Prostate gland (tissue), 2 donors: ENCODE measurements around the gene HS1BP3. TPM values are rescaled to one million over a fixed set of nuclear protein-coding genes. Genes with fewer than 3 reads are reported as not detected.
A peak's percentile ranks its signal among the peaks of the same experiment; 100 is the strongest.

Source experiments
- DNase-seq: peaks from one replicate; pipeline ENCODE4 v3.0.0-alpha.2; 2019; ENCODE audit warnings: low spot score
- H3K27ac ChIP-seq, 2 donors: fragments of 200-600 bp; sonication (generic); 2 replicates each; pipeline ENCODE4 v1.5.1; 2017 to 2019
- H3K27me3 ChIP-seq: fragments of 200-600 bp; sonication (generic); replicated peaks from 2 replicates; pipeline ENCODE4 v1.5.1; 2019; ENCODE audit not compliant: insufficient read depth
- H3K36me3 ChIP-seq, 2 donors: fragments of 200-600 bp; sonication (generic); 1 replicate in 1 of 2; 2 replicates in 1 of 2; pipeline versions ENCODE4 v1.5.1 to v1.8.1; 2017 to 2019
- H3K4me1 ChIP-seq: fragments of 200-600 bp; sonication (generic); replicated peaks from 2 replicates; pipeline ENCODE4 v1.5.1; 2019
- H3K4me3 ChIP-seq, 2 donors: fragments of 200-600 bp; sonication (generic); 2 replicates each; pipeline ENCODE4 v1.5.1; 2017 to 2019
- H3K9me3 ChIP-seq: fragments of 200-600 bp; sonication (generic); 2 replicates; pipeline ENCODE4 v1.5.1; 2017
- POLR2A ChIP-seq: fragments of 450-650 bp; IDR thresholded peaks from one replicate; pipeline ENCODE4 v1.6.1; 2016; ENCODE audit warnings: antibody characterized with exemption, mild to moderate bottlenecking
- POLR2AphosphoS5 ChIP-seq: sonication (generic); formaldehyde crosslinking; IDR thresholded peaks from one replicate; pipeline ENCODE4 v1.6.1; 2017; ENCODE audit warnings: antibody characterized with exemption
- WGBS: methylation state at CpG from one replicate; pipeline ENCODE4 v1.1.5; 2018; 5-methylcytosine and 5-hydroxymethylcytosine counted together
- intact Hi-C: fragments of 100-400 bp; cut with DNase I; formaldehyde crosslinking; loops from one replicate; pipeline ENCODE4 v1.14.2; 2022
- total RNA-seq, 2 donors: library from RNA; depleted of rRNA; stranded (reverse); fragments of >200 nt; gene quantifications; one replicate each; pipeline ENCODE4 v1.1.0, GENCODE V29; 2016
- TF ChIP-seq, protein P1 (sequence below), 4 experiments: fragments of 200-600 bp in 2 of 4; fragments of 450-650 bp in 2 of 4; sonication (generic) in 2 of 4; IDR thresholded peaks; 1 replicate in 3 of 4; 2 replicates in 1 of 4; pipeline ENCODE4 v1.5.1; 2016 to 2019; ENCODE audit warnings: antibody characterized with exemption in 4 of 4, mild to moderate bottlenecking in 2 of 4, moderate library complexity in 2 of 4

Gene HS1BP3
- total RNA-seq, 2 donors from 2014 or later = 29.9 to 39.4 TPM

DNA sequence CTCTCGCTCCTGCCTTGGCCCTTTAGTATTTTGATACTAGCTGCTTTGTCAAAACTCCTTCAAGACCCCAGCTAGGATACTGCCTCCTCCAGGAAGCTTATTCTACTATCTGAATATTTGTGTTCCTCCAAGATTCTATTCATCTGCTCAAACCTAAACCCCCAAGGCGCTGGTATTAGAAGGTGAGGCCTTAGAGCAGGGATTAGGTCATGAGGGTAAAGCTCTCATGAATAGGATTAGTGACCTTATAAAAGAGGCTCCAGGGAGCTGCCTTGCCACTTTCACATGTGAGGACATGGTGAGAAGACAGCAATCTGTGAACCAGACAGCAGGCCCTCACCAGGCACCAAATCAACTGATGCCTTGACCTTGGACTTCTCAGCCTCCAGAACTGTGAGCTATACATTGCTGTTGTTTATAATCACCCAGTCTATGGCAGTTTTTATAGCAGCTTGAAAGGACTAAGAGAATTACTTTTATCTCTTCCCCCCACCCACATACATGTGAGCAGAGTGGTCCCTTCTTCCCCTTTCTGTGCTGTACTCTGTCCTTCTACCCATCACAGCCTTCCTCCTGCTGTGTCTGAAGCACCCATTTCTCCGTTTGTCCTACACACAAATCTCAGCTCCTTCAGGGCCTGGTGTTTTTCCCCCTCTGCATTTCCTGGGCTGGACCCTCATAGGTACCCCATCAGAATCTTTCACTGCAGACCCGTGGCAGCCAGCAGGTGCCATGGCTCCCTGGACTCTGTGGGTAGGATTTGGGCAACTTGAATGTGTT is 54.5 kb downstream of the HS1BP3 start:
- H3K36me3 ChIP-seq = no peaks in the 10 kb centered on the region
- peak overlapping the region; percentile 61 to 65 for H3K27ac ChIP-seq
- H3K27me3 ChIP-seq = no peaks in the 10 kb centered on the region
- no peak overlapping the region for H3K4me3 ChIP-seq
- intact Hi-C loops = no loop called here
- H3K9me3 ChIP-seq = no peaks in the 10 kb centered on the region
- TF ChIP-seq POLR2A (no peak), POLR2AphosphoS5 (no peak)
- TF ChIP-seq, protein P1, sequence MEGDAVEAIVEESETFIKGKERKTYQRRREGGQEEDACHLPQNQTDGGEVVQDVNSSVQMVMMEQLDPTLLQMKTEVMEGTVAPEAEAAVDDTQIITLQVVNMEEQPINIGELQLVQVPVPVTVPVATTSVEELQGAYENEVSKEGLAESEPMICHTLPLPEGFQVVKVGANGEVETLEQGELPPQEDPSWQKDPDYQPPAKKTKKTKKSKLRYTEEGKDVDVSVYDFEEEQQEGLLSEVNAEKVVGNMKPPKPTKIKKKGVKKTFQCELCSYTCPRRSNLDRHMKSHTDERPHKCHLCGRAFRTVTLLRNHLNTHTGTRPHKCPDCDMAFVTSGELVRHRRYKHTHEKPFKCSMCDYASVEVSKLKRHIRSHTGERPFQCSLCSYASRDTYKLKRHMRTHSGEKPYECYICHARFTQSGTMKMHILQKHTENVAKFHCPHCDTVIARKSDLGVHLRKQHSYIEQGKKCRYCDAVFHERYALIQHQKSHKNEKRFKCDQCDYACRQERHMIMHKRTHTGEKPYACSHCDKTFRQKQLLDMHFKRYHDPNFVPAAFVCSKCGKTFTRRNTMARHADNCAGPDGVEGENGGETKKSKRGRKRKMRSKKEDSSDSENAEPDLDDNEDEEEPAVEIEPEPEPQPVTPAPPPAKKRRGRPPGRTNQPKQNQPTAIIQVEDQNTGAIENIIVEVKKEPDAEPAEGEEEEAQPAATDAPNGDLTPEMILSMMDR (IDR thresholded peaks at IDR 0.05) = no peak
- H3K4me1 ChIP-seq = peaks cover 5% of the 10 kb centered on the region
- WGBS = 95% methylated on average over 4 of the region's 4 CpGs
- no peak for DNase-seq

DNA sequence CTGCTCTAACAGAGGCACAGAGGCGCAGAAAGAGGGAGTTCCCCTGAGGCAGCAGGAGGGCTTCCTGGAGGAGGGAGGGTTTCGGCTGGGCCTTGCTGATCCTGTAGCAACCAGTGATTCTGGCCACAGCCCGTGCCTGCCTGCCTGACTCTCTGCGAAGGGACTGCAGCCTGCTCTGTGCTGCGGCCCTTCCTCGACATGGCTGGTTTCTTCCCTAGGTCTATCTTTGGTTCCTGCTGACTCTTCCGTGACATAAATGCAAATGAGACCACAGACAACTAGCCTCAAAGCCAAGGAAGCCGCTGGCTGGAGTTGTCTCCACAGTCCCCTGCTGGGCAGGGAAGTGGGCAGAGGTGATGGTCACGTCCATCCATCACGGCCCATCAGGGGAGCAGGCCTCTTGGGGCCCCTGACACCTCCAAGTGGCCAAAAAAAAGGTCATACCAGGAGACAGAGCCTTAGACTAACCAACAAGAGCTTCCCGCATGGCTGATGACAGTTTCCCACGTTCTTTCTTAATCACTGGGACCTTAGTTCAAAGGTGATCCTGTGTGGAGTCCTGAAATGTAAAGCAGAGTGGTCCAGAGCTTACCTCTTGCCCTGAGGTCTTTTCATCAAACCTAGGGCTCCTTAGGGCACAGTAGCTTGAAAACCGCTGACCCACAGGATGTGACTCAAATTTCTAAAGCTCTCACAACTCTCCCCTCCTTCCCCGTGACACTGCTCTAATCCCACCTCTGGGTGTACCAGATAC is 55.3 kb downstream of the HS1BP3 start:
- Histone ChIP-seq H3K4me1 (peaks cover 5% of the 10 kb centered on the region), H3K27me3 (no peaks in the 10 kb centered on the region), H3K4me3 (no peak overlapping the region), H3K9me3 (no peaks in the 10 kb centered on the region), H3K27ac (peak overlapping the region in 1 of 2 donors; percentile 65), H3K36me3 (no peaks in the 10 kb centered on the region)
- no peak for TF ChIP-seq POLR2AphosphoS5
- DNase-seq = no peak
- 85% methylated on average over 13 of the region's 14 CpGs for WGBS
- intact Hi-C loops = no loop called here

DNA sequence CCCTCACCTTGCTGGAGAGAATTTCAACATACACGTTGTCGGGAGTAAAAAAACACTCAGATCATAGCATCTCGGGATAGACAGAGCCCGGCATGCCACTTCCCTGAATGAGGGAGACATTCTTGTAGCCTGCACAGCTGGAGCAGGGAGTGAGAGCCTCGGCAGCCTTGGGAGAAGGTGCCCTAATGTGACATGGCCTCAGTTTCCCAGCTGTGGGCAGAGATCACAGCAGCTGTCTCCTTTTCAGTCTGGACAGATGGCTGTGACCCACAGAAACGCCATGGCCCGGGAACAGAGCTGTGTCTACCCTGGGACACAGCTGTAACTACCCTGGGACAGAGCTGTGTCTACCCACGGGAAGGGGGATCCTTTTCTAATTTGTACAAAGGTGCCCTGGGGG is 55.9 kb downstream of the HS1BP3 start:
- Histone ChIP-seq H3K4me1 (peaks cover 5% of the 10 kb centered on the region), H3K4me3 (no peak overlapping the region), H3K27me3 (no peaks in the 10 kb centered on the region), H3K27ac (no peak overlapping the region), H3K9me3 (no peaks in the 10 kb centered on the region), H3K36me3 (no peaks in the 10 kb centered on the region)
- TF ChIP-seq POLR2AphosphoS5 (no peak), POLR2A (no peak)
- TF ChIP-seq, protein P1 (IDR thresholded peaks at IDR 0.05) = no peak
- 90% methylated on average over 8 of the region's 8 CpGs for WGBS
- no peak for DNase-seq
- intact Hi-C loops = no loop called here

DNA sequence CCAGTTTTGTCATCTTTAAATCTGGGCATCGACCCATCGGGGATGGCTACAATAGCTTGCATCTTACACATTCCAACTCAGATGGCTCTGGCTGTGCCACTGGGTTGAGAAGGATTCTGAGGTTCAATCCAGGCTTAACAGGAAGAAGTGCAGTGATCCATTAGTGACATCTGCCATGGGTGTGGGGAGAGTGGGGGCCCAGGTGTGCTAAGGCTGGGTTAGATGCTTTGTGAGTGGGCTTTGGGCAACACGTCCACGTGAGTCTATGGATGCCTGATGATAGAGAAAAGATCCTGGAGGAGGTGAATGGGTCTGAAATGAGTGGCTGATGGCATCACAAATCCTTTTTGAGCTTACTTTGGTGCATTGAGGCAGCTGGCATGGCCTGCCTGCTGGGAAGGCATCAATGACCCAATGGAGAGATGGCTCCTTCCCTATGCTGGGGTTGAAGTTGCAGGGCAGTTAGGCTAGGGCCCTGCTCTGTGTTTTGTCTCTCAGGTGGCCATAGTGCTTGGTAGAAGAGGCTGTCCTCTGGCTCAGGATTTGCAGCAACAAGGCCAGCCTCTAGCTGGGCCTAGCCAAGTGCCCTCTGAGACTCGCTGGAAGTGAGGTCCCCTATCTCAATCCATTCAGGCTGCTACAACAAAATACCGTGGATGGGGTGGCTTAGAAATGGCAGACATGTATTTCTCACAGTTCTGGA is 56.7 kb downstream of the HS1BP3 start:
- Histone ChIP-seq H3K36me3 (no peaks in the 10 kb centered on the region), H3K27ac (no peak overlapping the region), H3K4me1 (peaks cover 4% of the 10 kb centered on the region), H3K4me3 (no peak overlapping the region), H3K27me3 (no peaks in the 10 kb centered on the region), H3K9me3 (no peaks in the 10 kb centered on the region)
- intact Hi-C loops = no loop called here
- no peak for DNase-seq
- WGBS = 92% methylated on average over 6 of the region's 6 CpGs
- TF ChIP-seq POLR2AphosphoS5 (no peak), POLR2A (no peak)
- TF ChIP-seq, protein P1 (IDR thresholded peaks at IDR 0.05) = no peak
